BJ (cell line): ENCODE results near the gene APLNR. TPM values are rescaled to one million over a fixed set of nuclear protein-coding genes. Genes with fewer than 3 reads are reported as not detected.

Experiments
- CTCF ChIA-PET: fragments of 350-600 bp; formaldehyde crosslinking; extraction: SDS; loops from one replicate; lab custom pipeline; 2021; ENCODE audit warnings: antibody characterized with exemption, inconsistent platforms; lab: Yijun Ruan, JAX
- POLR2A ChIA-PET: fragments of 300-600 bp; sonication (Branson Sonifier 250); formaldehyde crosslinking; extraction: SDS; loops from one replicate; lab custom pipeline; 2021; ENCODE audit warnings: antibody characterized with exemption; lab: Charles Lee
- DNase-seq: peaks from one replicate; pipeline ENCODE4 v3.0.0-alpha.2; 2011; ENCODE audit warnings: low read depth
- H3K27me3 ChIP-seq: 2 replicates; pipeline ENCODE4 v1.6.0; 2011; ENCODE audit warnings: low read length; ENCODE audit not compliant: control insufficient read depth, insufficient read depth
- H3K36me3 ChIP-seq: 2 replicates; pipeline ENCODE4 v1.5.1; 2011; ENCODE audit warnings: low read length; ENCODE audit not compliant: control insufficient read depth, insufficient read depth
- H3K4me3 ChIP-seq: 2 replicates; pipeline ENCODE4 v1.5.1; 2011; ENCODE audit warnings: low read depth, mild to moderate bottlenecking, control low read depth, low read length
- CTCF ChIP-seq: IDR thresholded peaks from 2 replicates; pipeline ENCODE4 v1.5.1; 2011; ENCODE audit warnings: low read depth, mild to moderate bottlenecking, control low read depth, inconsistent platforms, low read length, moderate library complexity; ENCODE audit not compliant: insufficient read depth
- polyA plus RNA-seq: library from polyadenylated mRNA; depleted of rRNA; stranded (reverse); fragments of >200 nt; gene quantifications from 2 replicates; pipeline ENCODE4 v1.2.3, GENCODE V29; 2011

Gene APLNR
- polyA plus RNA-seq, 1 experiment, result not detected

- CTCF ChIA-PET, result interaction anchor here (7.0 kb wide), 1 partner anchor 14 kb away, joined by 64 read pairs; no protein-coding TSS in a partner anchor
- no peak for TF ChIP-seq CTCF
- H3K36me3 ChIP-seq, result no peaks in the 10 kb centered on the region
- no peak overlapping the region for H3K4me3 ChIP-seq
- DNase-seq, result no peak
- peaks cover 15% of the 10 kb centered on the region for H3K27me3 ChIP-seq
- POLR2A ChIA-PET, result no interaction called here
Measured at GRCh38 chr11:57235761-57236703, 1.0 kb downstream of the APLNR start.

GRCh38 chr11:57233702-57234101 is 3.3 kb downstream of the APLNR start:
- no peak for TF ChIP-seq CTCF
- Histone ChIP-seq H3K4me3 (no peak overlapping the region), H3K27me3 (peaks cover 15% of the 10 kb centered on the region), H3K36me3 (no peaks in the 10 kb centered on the region)
- ChIA-PET CTCF (interaction anchor here (2.2 kb wide), 1 partner anchor 15 kb away, joined by 11 read pairs; no protein-coding TSS in a partner anchor), POLR2A (no interaction called here)
- DNase-seq, result no peak

- DNase-seq, result no peak
- H3K4me3 ChIP-seq, result no peak overlapping the region
- peaks cover 14% of the 10 kb centered on the region for H3K27me3 ChIP-seq
- ChIA-PET CTCF (interaction anchor here (1.0 kb wide), 2 partner anchors 17 to 27 kb away, joined by 3 to 5 read pairs; no protein-coding TSS in a partner anchor), POLR2A (no interaction called here)
- H3K36me3 ChIP-seq, result no peaks in the 10 kb centered on the region
- no peak for TF ChIP-seq CTCF
Measured at GRCh38 chr11:57231539-57232253, 5.4 kb downstream of the APLNR start.

GRCh38 chr11:57230791-57231538 is 6.1 kb downstream of the APLNR start:
- CTCF ChIA-PET, result interaction anchor here (1.0 to 1.4 kb wide), 2 partner anchors 18 kb away, joined by 5 to 12 read pairs; no protein-coding TSS in a partner anchor
- no peak for TF ChIP-seq CTCF
- Histone ChIP-seq H3K36me3 (no peaks in the 10 kb centered on the region), H3K4me3 (no peak overlapping the region), H3K27me3 (peaks cover 14% of the 10 kb centered on the region)
- POLR2A ChIA-PET, result no interaction called here
- DNase-seq, result no peak
